GM19239 (cell line): Measurements from ENCODE around the gene GALR3.

Experiments used
- DNase-seq: peaks from one replicate; pipeline ENCODE4 v3.0.0; 2011; ENCODE audit warnings: low spot score; ENCODE audit not compliant: insufficient read length
- FAIRE-seq: peaks from 2 replicates; lab custom pipeline; 2011; peaks lifted over from hg19 to GRCh38; lab: Jason Lieb, UNC

GALR3 gene

DNA sequence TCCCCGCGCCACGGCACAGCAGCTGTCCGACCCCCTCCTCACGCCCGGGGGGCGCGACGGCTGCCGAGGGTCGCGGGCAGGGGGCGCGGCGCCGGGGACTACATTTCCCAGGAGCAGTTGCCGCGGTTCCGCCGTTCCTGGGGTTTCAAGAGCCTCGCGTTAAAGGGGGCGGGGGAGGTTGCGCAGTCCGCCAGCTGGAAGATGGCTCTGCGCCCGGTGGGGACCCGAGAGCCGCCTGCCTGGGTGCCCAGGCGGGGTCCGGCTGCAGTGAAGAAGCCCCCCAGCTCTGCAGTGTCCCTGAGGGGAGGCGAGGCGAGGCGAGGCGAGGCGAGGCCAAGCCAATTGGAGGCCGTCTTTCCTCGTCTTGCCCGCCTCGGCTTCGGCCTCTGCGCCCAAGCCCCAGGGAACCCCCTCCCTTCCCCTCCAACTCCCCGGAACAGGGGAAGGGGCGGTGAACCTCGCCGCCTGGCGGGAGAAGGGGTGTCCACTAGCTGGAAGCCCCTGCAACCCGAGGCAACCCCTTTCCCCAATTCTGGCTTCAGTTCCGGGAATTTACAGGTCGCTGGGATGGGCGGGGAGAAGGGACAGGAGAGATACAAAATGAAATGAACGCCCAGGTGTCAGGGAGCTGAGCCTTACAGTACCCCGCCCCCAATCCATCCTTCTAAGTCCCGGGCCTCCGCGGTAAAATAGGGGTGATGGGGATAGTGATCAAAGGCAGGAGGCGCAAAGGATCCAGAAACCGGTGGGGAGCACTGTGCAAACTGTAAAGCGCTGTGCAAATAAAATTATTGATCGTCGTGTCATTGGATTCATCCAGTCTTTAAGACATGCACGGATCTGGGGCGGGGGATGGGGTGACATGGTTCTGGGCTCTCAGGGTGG, 20.6 kb upstream of the GALR3 start:
- FAIRE-seq = no peak
- no peak for DNase-seq

- DNase-seq (no peak), FAIRE-seq (no peak)
Observed at GRCh38 chr22:37803195-37803638, 20.0 kb upstream of the GALR3 start.

DNA sequence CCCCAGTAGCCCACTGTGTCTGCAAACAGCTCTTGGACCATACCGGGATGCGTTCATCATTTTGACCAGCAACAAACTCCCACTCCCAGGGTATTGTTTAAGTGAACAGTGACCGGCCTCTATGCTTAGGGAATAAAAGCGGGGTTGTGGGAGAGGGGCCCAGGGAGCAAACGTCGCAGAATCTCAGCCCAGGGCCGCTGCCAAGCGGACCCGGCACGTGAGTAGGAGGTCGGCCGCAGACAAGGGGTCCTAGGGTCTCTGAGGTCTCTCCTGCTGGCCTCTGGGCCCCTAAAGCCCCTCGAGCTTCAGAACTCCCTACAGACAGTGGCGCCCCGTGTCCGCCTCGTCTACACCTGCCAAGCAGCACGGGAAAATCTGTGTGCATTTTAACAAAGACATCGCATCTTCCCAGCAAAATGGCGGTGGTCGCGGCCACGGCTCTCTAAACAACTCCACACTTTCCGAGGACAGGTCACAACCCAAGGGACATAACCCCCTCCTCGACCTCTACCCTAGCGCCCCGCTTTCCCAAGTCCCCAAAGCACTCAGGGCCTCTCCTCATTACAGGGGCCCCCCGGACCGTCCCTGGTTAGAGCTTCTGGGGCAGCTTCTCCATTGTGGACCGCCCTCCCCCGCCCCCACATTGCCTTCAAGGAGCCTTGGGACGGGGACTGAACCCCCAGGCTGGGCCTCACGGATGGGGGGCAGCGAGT, 19.4 kb upstream of the GALR3 start:
- FAIRE-seq (no peak), DNase-seq (no peak)

GRCh38 chr22:37804352-37804880, 18.8 kb upstream of the GALR3 start:
- FAIRE-seq = no peak
- no peak for DNase-seq

DNA sequence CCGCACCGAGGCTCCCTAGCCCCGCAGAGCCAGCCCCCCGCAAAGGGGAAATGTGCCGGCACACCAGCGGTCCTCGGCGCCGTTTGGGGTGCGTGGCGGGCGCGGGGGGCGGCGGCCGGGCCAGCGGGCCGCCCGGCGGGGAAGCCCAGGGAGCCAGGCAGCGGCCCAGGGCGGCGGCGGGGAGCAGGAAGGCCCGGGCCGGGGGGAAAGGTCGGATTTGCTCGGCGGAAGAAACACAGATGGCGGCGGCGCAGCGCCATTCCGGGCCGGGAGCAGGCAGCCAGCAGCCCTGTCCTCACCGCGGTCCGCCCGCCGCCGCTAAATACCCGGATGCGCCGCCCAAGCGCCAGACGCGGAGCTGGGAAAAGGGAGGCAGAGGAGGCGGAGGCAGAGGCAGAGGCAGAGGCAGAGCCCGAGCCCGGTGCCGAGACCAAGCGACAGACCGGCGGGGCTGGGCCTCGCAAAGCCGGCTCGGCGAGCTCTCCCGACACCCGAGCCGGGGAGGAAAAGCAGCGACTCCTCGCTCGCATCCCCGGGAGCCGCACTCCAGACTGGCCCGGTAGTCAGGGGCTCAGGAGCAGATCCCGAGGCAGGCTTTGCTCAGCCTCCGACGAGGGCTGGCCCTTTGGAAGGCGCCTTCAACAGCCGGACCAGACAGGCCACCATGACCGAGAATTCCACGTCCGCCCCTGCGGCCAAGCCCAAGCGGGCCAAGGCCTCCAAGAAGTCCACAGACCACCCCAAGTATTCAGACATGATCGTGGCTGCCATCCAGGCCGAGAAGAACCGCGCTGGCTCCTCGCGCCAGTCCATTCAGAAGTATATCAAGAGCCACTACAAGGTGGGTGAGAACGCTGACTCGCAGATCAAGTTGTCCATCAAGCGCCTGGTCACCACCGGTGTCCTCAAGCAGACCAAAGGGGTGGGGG, 18.0 kb upstream of the GALR3 start:
- FAIRE-seq (no peak), DNase-seq (no peak)

- DNase-seq (no peak), FAIRE-seq (no peak)
Observed at GRCh38 chr22:37805810-37806277, 17.3 kb upstream of the GALR3 start.

GRCh38 chr22:37806409-37807333, 16.5 kb upstream of the GALR3 start:
- FAIRE-seq = no peak
- no peak for DNase-seq

DNA sequence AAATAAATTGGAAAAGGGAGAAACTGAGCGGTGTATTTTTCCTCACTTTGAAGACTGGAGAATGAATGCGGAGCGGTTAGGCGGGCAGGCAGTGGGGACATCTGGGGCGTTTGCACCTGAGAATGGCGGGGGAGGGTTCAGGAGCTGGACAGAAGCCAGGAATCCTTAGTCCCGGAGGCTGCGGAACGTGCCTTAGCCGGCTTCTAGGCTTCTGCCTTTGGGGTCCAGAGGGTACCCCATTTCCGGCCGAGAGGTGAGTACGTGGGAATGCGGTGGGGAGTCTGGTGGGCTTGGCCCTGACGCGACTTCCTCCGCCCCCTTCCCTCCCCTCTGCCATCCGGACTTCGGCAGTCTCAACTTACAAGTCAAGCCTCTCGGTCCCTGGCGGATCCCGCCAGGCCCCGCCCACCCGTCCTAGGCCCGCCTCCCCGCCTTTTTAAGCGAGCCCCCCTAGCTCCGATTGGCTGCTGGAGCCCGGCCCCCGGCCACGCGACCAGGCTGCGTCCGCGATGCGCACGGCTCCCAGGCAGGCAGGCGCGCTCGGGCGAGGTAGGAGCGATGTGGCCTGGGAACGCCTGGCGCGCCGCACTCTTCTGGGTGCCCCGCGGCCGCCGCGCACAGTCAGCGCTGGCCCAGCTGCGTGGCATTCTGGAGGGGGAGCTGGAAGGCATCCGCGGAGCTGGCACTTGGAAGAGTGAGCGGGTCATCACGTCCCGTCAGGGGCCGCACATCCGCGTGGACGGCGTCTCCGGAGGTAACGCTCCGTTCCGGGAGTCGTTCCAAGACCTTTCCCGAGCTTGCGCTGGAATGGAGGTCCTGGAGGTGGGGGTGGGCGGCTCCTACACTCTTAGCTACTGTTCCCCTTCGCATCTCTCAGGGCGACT, 15.5 kb upstream of the GALR3 start, which contains the start of gene GCAT:
Gene GCAT, plus strand, starts transcription at position 525 of the 884 bp plus-strand sequence. Its CDS starts 34 bp downstream, at position 559.
- DNase-seq (peak; percentile 99), FAIRE-seq (peak; percentile 98)

DNA sequence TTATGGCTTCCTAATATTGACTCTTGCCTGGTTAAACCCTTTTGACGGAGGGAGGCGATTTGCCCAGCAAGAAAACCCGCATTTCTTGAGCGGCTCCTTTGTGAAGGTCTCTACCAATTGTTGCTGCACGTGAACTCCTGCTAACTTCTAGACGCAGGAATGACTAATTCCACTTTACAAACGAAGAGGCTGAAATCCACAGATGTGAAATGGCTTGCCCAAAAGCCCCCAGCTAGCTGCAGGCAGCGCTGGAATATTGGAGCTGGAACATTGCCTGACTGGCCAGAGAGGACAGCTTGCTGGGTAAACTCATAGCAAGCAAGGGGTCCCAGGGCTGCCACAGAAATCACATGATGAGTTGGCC, 14.9 kb upstream of the GALR3 start:
- DNase-seq = no peak
- no peak for FAIRE-seq

DNA sequence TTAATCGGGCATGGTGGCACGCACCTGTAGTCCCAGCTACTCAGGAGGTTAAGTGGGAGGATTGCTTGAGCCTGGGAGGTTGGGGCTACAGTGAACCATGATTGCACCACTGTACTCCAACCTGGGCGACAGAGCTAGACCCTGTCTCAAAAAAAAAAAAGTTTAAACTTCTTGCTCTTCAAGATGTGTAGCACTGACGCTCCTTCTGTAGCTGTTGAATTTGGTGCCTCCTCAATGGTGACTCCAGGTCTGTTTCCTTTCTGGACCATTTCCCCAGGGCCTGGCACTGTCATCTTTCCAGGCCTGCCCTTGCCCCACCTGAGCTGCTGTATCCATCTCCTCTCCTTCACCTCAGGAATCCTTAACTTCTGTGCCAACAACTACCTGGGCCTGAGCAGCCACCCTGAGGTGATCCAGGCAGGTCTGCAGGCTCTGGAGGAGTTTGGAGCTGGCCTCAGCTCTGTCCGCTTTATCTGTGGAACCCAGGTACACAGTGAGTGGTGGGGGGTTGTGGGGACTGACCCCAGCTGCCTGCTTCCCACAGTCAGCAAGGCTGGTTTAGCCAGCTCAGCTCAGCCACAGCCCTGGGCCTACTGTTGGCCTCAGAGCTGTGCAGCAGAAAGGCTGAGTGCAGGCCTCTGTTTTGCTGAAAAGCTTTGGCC, 13.4 kb upstream of the GALR3 start:
- no peak for FAIRE-seq
- DNase-seq = no peak

DNA sequence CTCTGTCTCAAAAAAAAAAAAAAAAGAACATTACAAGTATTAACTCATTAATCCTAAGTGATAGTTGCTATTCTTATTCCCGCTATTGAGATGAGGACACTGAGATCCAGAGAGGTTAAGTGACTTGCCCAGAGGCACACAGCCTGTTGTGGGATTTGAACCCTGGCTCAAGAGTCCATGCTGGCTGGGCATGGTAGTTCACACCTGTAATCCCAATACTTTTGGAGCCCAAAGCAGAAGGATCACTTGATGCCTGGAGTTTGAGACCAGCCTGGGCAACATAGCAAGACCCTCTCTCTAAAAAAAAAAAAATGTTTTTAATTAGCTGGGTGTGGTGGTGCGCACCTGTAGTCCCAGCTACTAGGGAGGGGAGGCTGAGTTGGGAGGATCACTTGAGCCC, 11.3 kb upstream of the GALR3 start:
- FAIRE-seq (no peak), DNase-seq (no peak)

- DNase-seq = no peak
- FAIRE-seq = no peak
Observed at GRCh38 chr22:37812869-37813678, 10.1 kb upstream of the GALR3 start.

- no peak for FAIRE-seq
Observed at GRCh38 chr22:37815593-37815992, 7.6 kb upstream of the GALR3 start.

DNA sequence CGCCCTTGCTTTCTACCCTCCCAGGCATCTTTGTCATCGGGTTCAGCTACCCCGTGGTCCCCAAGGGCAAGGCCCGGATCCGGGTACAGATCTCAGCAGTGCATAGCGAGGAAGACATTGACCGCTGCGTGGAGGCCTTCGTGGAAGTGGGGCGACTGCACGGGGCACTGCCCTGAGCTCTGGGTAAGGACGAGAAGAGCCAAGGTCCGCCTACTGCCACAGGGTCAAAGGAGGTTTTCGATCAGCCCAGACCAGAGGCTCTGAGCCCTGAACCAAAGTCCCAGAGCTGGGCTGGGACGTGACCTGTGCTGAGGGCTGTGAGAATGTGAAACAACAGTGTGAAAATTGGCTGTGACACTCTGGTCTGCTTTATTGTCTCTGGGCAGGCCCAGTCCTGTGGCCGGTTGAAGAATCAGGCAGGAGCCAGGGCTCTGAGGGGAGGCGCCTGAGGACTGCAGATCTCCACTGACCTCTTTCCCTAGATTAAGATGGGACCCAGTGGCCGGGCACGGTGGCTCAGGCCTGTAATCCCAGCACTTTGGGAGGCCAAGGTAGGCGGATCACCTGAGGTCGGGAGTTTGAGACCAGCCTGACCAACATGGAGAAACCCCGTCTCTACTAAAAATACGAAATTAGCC, 6.5 kb upstream of the GALR3 start:
- no peak for DNase-seq
- FAIRE-seq = no peak

More at GRCh38 chr22:37815593-37815992, 7.6 kb upstream of the GALR3 start:
- no peak for DNase-seq

DNA sequence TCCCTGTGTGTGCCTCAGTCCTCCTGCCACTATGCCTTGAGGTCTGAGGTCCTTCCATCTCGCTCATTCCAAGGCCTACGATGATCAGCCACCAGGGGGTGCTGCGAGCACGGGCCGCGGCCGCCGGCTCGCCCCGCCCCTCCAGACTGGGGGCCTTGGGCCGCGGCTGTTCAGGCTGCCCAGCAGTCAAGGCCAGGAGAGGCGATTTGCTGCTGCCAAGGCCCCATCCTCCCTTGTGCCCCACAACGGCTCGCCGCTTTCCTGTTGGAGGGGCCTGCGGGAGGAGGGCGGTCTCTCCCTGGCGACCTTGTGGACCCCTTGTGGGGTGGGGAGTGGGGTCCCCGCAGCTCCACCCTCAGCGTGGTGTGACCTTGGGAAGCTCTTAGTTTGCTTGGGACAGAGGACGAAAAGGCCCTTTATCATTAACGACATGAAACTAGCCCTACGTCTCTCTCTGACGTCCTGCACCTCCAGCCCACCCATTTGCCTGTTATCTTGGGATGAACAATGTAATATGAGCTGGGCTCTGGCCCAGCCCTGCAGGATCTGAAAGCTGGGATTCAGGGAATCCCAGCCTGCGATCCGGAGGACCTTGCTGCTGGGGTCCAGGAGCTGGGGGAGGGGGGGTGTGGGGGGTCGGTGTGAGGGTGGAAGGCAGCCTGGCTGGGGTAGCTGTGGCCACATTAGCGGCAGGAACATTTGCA, 5.3 kb upstream of the GALR3 start:
- peak; percentile 95 for FAIRE-seq

More for the DNA sequence above, 5.3 kb upstream of the GALR3 start:
- DNase-seq = peak; percentile 92
